ENCODE data around the gene LVRN. TPM values are rescaled to one million over a fixed set of nuclear protein-coding genes. Genes with fewer than 3 reads are reported as not detected.

The LVRN gene
- total RNA-seq, 1 experiment from 2014 or later: 1.2 TPM

DNA sequence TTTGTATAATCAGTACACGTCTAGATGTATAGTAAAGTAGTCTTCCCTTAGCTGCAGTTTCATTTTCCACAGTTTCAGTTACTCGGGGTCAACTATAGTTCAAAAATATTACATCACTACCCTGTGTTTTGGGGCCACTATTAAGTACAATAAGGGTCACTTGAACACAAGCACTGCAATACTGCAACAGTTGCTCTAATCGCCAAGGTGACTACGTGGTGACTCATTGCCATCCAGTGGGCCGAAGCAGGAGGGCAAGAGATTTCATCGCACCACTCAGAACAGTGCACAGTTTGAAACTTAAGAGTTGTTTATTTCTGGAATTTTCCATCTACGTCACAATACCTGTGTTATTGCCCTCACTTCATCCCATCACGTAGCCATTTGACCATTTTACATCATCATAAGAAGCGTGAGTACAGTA is 69.8 kb downstream of the LVRN start, which contains the start of gene ARL14EPL:
Gene ARL14EPL, plus strand, starts transcription at position 379 of the 424 bp plus-strand sequence. CDS start 18,994 bp downstream, outside the sequence.
- no peak within 1 kb of the TSS for H3K4me3 ChIP-seq (ENCODE audit: insufficient read depth, low read depth, low read length)
- no peaks in the 10 kb centered on the region for H3K27me3 ChIP-seq (ENCODE audit: control insufficient read depth, insufficient read depth, low read length)
- H3K36me3 ChIP-seq (replicated peaks; ENCODE audit: control insufficient read depth, insufficient read depth, low read length): no peaks in the 10 kb centered on the region
- DNase-seq: no peak

GRCh38 chr5:116032991-116033390 is 70.7 kb downstream of the LVRN start:
- no peaks in the 10 kb centered on the region for H3K36me3 ChIP-seq (replicated peaks; ENCODE audit: control insufficient read depth, insufficient read depth, low read length)
- H3K27me3 ChIP-seq (ENCODE audit: control insufficient read depth, insufficient read depth, low read length): no peaks in the 10 kb centered on the region
- no peak overlapping the region for H3K4me3 ChIP-seq (ENCODE audit: insufficient read depth, low read depth, low read length)
- no peak for DNase-seq

DNA sequence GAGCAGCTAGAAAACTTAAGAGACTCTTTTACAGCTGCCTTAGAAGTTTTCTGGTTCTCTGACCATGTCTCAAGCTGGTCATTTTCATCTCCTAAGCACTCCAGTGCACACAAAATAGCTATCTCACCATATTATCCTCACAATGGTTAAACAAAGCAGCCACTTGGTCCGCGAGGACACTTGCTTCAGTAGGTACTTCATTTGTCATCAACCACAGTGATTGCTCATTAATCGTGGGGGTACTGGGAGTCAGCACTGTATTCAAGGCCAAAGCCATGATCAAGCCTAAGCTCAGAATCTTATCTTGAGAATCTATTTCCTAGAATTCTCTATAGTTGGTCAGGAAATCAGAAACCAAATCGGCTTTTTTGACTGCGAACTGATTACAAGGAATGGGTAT is 72.8 kb downstream of the LVRN start:
- Histone ChIP-seq H3K27me3 (ENCODE audit: control insufficient read depth, insufficient read depth, low read length) (no peaks in the 10 kb centered on the region), H3K36me3 (replicated peaks; ENCODE audit: control insufficient read depth, insufficient read depth, low read length) (no peaks in the 10 kb centered on the region), H3K4me3 (ENCODE audit: insufficient read depth, low read depth, low read length) (no peak overlapping the region)
- no peak for DNase-seq

GRCh38 chr5:116037236-116037822 is 75.1 kb downstream of the LVRN start:
- no peaks in the 10 kb centered on the region for H3K27me3 ChIP-seq (ENCODE audit: control insufficient read depth, insufficient read depth, low read length)
- H3K36me3 ChIP-seq (replicated peaks; ENCODE audit: control insufficient read depth, insufficient read depth, low read length): no peaks in the 10 kb centered on the region
- no peak overlapping the region for H3K4me3 ChIP-seq (ENCODE audit: insufficient read depth, low read depth, low read length)
- no peak for DNase-seq

GRCh38 chr5:116038817-116039216 is 76.5 kb downstream of the LVRN start:
- H3K27me3 ChIP-seq (ENCODE audit: control insufficient read depth, insufficient read depth, low read length): no peaks in the 10 kb centered on the region

GRCh38 chr5:116042375-116042774 is 80.1 kb downstream of the LVRN start:
- H3K27me3 ChIP-seq (ENCODE audit: control insufficient read depth, insufficient read depth, low read length): no peaks in the 10 kb centered on the region
- DNase-seq: no peak

More at GRCh38 chr5:116038817-116039216, 76.5 kb downstream of the LVRN start:
- Histone ChIP-seq H3K4me3 (ENCODE audit: insufficient read depth, low read depth, low read length) (no peak overlapping the region), H3K36me3 (replicated peaks; ENCODE audit: control insufficient read depth, insufficient read depth, low read length) (no peaks in the 10 kb centered on the region)
- no peak for DNase-seq

GRCh38 chr5:116044073-116044472 is 81.8 kb downstream of the LVRN start:
- no peak overlapping the region for H3K4me3 ChIP-seq (ENCODE audit: insufficient read depth, low read depth, low read length)
- DNase-seq: no peak
- no peaks in the 10 kb centered on the region for H3K27me3 ChIP-seq (ENCODE audit: control insufficient read depth, insufficient read depth, low read length)
- no peaks in the 10 kb centered on the region for H3K36me3 ChIP-seq (replicated peaks; ENCODE audit: control insufficient read depth, insufficient read depth, low read length)

More at GRCh38 chr5:116042375-116042774, 80.1 kb downstream of the LVRN start:
- Histone ChIP-seq H3K36me3 (replicated peaks; ENCODE audit: control insufficient read depth, insufficient read depth, low read length) (no peaks in the 10 kb centered on the region), H3K4me3 (ENCODE audit: insufficient read depth, low read depth, low read length) (no peak overlapping the region)

GRCh38 chr5:116045821-116046220 is 83.5 kb downstream of the LVRN start:
- H3K27me3 ChIP-seq (ENCODE audit: control insufficient read depth, insufficient read depth, low read length): no peaks in the 10 kb centered on the region
- no peak overlapping the region for H3K4me3 ChIP-seq (ENCODE audit: insufficient read depth, low read depth, low read length)
- DNase-seq: no peak
- no peaks in the 10 kb centered on the region for H3K36me3 ChIP-seq (replicated peaks; ENCODE audit: control insufficient read depth, insufficient read depth, low read length)

DNA sequence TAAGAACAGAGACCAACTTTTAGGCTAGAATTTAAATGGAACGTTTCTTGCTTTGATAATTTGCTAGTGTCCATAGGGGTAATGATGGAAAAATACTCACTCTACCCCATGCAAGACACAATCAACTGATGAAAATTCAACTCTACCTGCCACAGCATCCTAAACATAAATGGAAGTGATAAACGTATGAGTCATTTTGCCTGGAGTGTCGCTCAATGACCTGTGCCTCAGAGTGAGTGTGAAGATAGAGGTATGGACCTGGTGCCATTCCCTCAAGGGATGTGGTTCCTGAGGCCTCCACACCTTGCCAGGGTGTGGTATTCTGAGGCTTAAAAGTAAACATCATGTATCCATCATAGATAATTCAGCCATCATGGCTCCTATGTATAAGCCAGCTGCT is 84.0 kb downstream of the LVRN start:
- Histone ChIP-seq H3K36me3 (replicated peaks; ENCODE audit: control insufficient read depth, insufficient read depth, low read length) (no peaks in the 10 kb centered on the region), H3K4me3 (ENCODE audit: insufficient read depth, low read depth, low read length) (no peak overlapping the region), H3K27me3 (ENCODE audit: control insufficient read depth, insufficient read depth, low read length) (no peaks in the 10 kb centered on the region)
- DNase-seq: no peak

DNA sequence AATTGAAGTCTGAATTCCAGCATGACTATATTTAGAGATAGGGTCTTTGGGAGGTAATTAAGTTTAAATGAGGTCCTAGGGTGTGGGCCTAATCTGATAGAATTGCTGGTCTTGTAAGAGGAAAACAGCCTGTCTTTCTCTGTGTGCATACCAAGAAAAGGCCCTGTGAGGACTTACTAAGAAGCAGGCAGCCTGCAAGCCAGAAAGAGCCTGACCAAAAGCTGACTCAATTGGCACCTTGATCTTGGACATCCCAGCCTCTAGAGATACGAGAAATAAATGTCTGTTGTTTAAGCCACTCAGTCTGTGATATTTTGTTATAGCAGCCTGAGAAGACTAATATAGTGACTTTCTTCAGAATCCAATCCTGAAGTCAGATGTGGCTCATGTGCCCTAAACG is 84.5 kb downstream of the LVRN start:
- Histone ChIP-seq H3K4me3 (ENCODE audit: insufficient read depth, low read depth, low read length) (no peak overlapping the region), H3K36me3 (replicated peaks; ENCODE audit: control insufficient read depth, insufficient read depth, low read length) (no peaks in the 10 kb centered on the region), H3K27me3 (ENCODE audit: control insufficient read depth, insufficient read depth, low read length) (no peaks in the 10 kb centered on the region)
- DNase-seq: no peak

GRCh38 chr5:116058346-116058936 is 96.2 kb downstream of the LVRN start:
- H3K27me3 ChIP-seq (ENCODE audit: control insufficient read depth, insufficient read depth, low read length): no peaks in the 10 kb centered on the region
- H3K36me3 ChIP-seq (replicated peaks; ENCODE audit: control insufficient read depth, insufficient read depth, low read length): no peaks in the 10 kb centered on the region
- DNase-seq: no peak
- H3K4me3 ChIP-seq (ENCODE audit: insufficient read depth, low read depth, low read length): no peak overlapping the region

DNA sequence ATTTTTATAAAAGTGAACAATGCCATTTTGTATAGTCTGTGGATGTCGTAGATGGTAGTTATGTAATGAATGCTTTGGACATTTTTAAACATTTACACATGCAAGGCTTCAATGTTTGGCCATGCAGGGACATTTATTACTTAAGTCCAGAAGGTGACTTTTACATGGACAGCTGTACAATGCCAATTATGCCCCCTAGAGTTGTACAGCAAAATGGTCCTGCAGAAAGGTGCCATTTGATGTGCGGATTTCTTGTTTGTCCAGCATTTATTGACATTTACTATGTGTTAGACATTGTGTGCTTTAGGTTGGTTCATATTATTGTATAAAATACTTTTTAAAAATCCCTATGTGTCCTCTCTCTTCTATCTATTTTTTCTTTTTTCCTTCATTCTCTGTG is 100.1 kb downstream of the LVRN start:
- Histone ChIP-seq H3K27me3 (ENCODE audit: control insufficient read depth, insufficient read depth, low read length) (no peaks in the 10 kb centered on the region), H3K4me3 (ENCODE audit: insufficient read depth, low read depth, low read length) (no peak overlapping the region), H3K36me3 (replicated peaks; ENCODE audit: control insufficient read depth, insufficient read depth, low read length) (no peaks in the 10 kb centered on the region)
- no peak for DNase-seq

DNA sequence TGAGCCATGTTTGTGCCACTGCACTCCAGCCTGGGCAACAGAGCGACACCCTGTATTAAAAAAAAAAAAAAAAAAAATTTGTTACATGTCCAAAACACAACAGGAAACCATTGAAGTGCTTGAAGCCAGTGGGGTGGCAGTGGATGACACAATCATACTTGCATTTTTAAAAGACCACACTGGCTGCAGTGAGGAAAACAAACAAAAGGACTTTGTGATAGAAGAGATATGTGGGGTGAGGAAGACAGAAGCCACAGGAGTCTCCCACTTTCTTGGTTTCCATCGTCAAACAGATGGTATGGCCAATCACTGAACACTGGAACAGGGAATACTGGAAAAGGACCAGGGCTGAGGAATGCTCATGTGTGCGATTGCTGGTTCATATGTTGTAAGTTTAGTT is 101.7 kb downstream of the LVRN start:
- Histone ChIP-seq H3K36me3 (replicated peaks; ENCODE audit: control insufficient read depth, insufficient read depth, low read length) (no peaks in the 10 kb centered on the region), H3K27me3 (ENCODE audit: control insufficient read depth, insufficient read depth, low read length) (no peaks in the 10 kb centered on the region), H3K4me3 (ENCODE audit: insufficient read depth, low read depth, low read length) (no peak overlapping the region)
- DNase-seq: no peak

DNA sequence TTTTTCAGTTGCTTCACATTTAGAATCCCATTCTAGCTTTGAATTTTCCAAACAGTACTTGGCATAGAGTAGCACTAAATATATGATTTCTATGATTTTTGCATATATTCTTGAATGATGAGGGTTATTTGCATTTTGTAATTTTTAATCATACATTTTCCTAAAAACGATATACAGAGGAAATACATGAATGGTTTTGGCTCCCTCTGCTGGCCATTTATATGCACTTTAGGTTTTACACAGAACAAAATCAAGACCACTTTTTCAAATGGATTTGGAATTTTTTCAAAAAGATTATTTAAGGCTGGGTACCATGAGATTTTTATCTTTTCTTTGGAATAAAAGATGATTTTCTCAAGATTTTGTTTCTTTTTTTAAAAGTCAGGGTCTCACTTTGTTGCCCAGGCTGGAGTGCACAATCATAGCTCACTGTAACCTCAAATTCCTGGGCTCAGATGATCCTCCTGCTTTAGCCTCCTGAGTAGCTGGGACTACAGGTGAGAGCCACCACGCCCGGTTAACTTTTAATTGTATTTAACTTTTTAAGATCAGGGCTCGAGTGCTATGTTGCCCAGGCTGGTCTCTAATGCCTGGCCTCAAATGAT is 105.9 kb downstream of the LVRN start:
- Histone ChIP-seq H3K4me3 (ENCODE audit: insufficient read depth, low read depth, low read length) (no peak overlapping the region), H3K36me3 (replicated peaks; ENCODE audit: control insufficient read depth, insufficient read depth, low read length) (no peaks in the 10 kb centered on the region), H3K27me3 (ENCODE audit: control insufficient read depth, insufficient read depth, low read length) (no peaks in the 10 kb centered on the region)
- peak; percentile 15 for DNase-seq

DNA sequence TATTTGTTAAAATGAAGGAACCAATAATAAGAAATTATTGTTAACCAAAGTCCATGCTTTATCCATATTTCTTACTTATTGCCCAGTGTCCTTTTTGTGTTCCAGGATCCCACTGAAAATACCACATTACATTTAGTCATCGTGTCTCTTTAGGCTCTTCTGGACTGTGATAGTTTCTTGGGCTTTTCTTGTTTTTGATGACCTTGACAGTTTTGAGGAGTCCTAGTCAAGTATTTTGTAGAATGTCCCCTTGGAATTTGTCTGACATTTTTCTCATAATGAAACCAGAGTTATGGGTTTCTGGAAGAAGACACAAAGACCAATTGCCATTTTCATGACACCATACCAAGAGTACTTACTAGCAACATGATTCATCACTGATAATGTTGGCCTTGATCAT is 108.9 kb downstream of the LVRN start:
- Histone ChIP-seq H3K27me3 (ENCODE audit: control insufficient read depth, insufficient read depth, low read length) (no peaks in the 10 kb centered on the region), H3K4me3 (ENCODE audit: insufficient read depth, low read depth, low read length) (no peak overlapping the region), H3K36me3 (replicated peaks; ENCODE audit: control insufficient read depth, insufficient read depth, low read length) (no peaks in the 10 kb centered on the region)
- no peak for DNase-seq
